Mesenchymal stem cell (in vitro differentiated cells and primary cell): ENCODE results near the gene OSBPL3.

ENCODE experiments used
- DNase-seq: peaks from one replicate; pipeline ENCODE4 v3.0.0-alpha.2; 2013
- H2AFZ ChIP-seq: one replicate; pipeline ENCODE4 v1.6.1; 2013; ENCODE audit warnings: low read depth, mild to moderate bottlenecking, control low read depth, inconsistent platforms, low read length, moderate library complexity
- H2AK5ac ChIP-seq: 2 replicates; pipeline ENCODE4 v1.6.1; 2013; ENCODE audit warnings: low read length, moderate library complexity, mild to moderate bottlenecking, inconsistent platforms; ENCODE audit not compliant: severe bottlenecking
- H2BK120ac ChIP-seq: one replicate; pipeline ENCODE4 v1.6.1; 2013; ENCODE audit warnings: low read depth, mild to moderate bottlenecking, inconsistent platforms, low read length, moderate library complexity
- H2BK12ac ChIP-seq, 2 experiments: one replicate each; pipeline ENCODE4 v1.6.1; 2013; ENCODE audit warnings: inconsistent platforms in 2 of 2, low read length in 2 of 2, mild to moderate bottlenecking in 2 of 2, moderate library complexity in 2 of 2, control low read depth in 1 of 2
- H2BK15ac ChIP-seq: one replicate; pipeline ENCODE4 v1.6.1; 2013; ENCODE audit warnings: mild to moderate bottlenecking, low read depth, inconsistent platforms; ENCODE audit not compliant: poor library complexity, severe bottlenecking
- H2BK5ac ChIP-seq: 2 replicates; pipeline ENCODE4 v1.6.1; 2013; ENCODE audit warnings: low read depth, mild to moderate bottlenecking, low read length, control low read depth, inconsistent platforms; ENCODE audit not compliant: poor library complexity, severe bottlenecking
- H3K14ac ChIP-seq, 2 experiments: one replicate each; pipeline ENCODE4 v1.6.1; 2013; ENCODE audit warnings: inconsistent platforms in 2 of 2, low read length in 2 of 2, control low read depth in 1 of 2, mild to moderate bottlenecking in 1 of 2, moderate library complexity in 1 of 2
- H3K18ac ChIP-seq, 2 experiments: one replicate each; pipeline ENCODE4 v1.6.1; 2013; ENCODE audit warnings: inconsistent platforms in 2 of 2, low read length in 2 of 2, control low read depth in 1 of 2, low read depth in 1 of 2, mild to moderate bottlenecking in 1 of 2
- H3K23ac ChIP-seq, 2 experiments: one replicate each; pipeline ENCODE4 v1.6.1; 2013; ENCODE audit warnings: inconsistent platforms in 2 of 2, low read length in 2 of 2, mild to moderate bottlenecking in 2 of 2, moderate library complexity in 2 of 2, control low read depth in 1 of 2
- H3K27ac ChIP-seq: 2 replicates; pipeline ENCODE4 v1.5.1; 2013; ENCODE audit warnings: mild to moderate bottlenecking, moderate library complexity, low read length, control low read depth, inconsistent platforms; ENCODE audit not compliant: poor library complexity, severe bottlenecking
- H3K27me3 ChIP-seq, 2 experiments: 2 replicates each; pipeline versions ENCODE4 v1.6.1 to v1.7.0; 2013; ENCODE audit warnings: low read length in 2 of 2, mild to moderate bottlenecking in 2 of 2, moderate library complexity in 2 of 2, control low read depth in 1 of 2, inconsistent platforms in 1 of 2; ENCODE audit not compliant: control insufficient read depth in 1 of 2, insufficient read depth in 1 of 2
- H3K36me3 ChIP-seq, 2 experiments: 2 replicates each; pipeline versions ENCODE4 v1.6.1 to v1.7.0; 2013; ENCODE audit warnings: low read length in 2 of 2, control low read depth in 1 of 2, inconsistent platforms in 1 of 2, low read depth in 1 of 2, mild to moderate bottlenecking in 1 of 2; ENCODE audit not compliant: insufficient read depth in 2 of 2, control insufficient read depth in 1 of 2
- H3K4ac ChIP-seq, 2 experiments: one replicate each; pipeline ENCODE4 v1.6.1; 2013; ENCODE audit warnings: inconsistent platforms in 2 of 2, low read length in 2 of 2, mild to moderate bottlenecking in 2 of 2, moderate library complexity in 2 of 2, control low read depth in 1 of 2, low read depth in 1 of 2
- H3K4me1 ChIP-seq: 2 replicates; pipeline ENCODE4 v1.6.1; 2013; ENCODE audit warnings: low read depth, low read length, control low read depth; ENCODE audit not compliant: control insufficient read depth, insufficient read depth
- H3K4me2 ChIP-seq: 2 replicates; pipeline ENCODE4 v1.6.1; 2013; ENCODE audit warnings: low read length, mild to moderate bottlenecking, inconsistent platforms; ENCODE audit not compliant: poor library complexity, severe bottlenecking
- H3K4me3 ChIP-seq, 2 experiments: 2 replicates each; pipeline versions ENCODE4 v1.5.1 to v1.7.0; 2013; ENCODE audit warnings: low read length in 2 of 2, mild to moderate bottlenecking in 2 of 2, control low read depth in 1 of 2, low read depth in 1 of 2; ENCODE audit not compliant: insufficient read depth in 1 of 2
- H3K79me1 ChIP-seq: replicated peaks from 2 replicates; pipeline ENCODE4 v1.6.1; 2013; ENCODE audit warnings: mild to moderate bottlenecking, control low read depth, low read length, inconsistent platforms; ENCODE audit not compliant: poor library complexity, severe bottlenecking
- H3K9ac ChIP-seq: 2 replicates; pipeline ENCODE4 v1.7.0; 2013; ENCODE audit warnings: mild to moderate bottlenecking, low read length, moderate library complexity
- H3K9me3 ChIP-seq: 2 replicates; pipeline ENCODE4 v1.7.0; 2013; ENCODE audit warnings: mild to moderate bottlenecking, low read length; ENCODE audit not compliant: control insufficient read depth
- H4K8ac ChIP-seq: one replicate; pipeline ENCODE4 v1.6.1; 2013; ENCODE audit warnings: inconsistent platforms, mild to moderate bottlenecking, low read length, moderate library complexity
- H4K91ac ChIP-seq: one replicate; pipeline ENCODE4 v1.6.1; 2013; ENCODE audit warnings: mild to moderate bottlenecking, low read length, inconsistent platforms
- WGBS: methylation state at CpG from one replicate; pipeline ENCODE4 v1.1.7; 2013; ENCODE audit warnings: mixed read lengths; 5-methylcytosine and 5-hydroxymethylcytosine counted together

OSBPL3 gene

DNA sequence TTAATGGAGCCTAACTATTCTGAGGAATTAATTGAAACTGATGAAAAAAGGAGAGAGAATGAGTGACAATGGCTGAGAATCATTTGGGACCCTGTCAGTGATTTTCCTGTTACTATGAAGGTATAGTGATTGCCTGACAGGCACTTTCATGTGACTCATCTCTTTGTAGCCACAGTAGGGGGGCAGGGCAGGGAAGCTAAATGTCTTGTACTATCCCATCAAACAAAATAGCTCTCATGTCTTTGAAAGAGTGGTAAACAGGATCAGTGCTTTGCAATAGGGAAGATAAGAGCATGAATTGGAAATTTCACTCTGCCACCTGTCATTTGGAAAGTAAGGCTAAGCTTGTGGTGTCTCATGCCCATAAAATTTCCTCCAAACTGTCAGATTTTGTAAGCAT, 128.2 kb downstream of the OSBPL3 start:
- H3K14ac ChIP-seq = no peak overlapping the region
- peaks cover 2% of the 10 kb centered on the region for H3K79me1 ChIP-seq
- H3K18ac ChIP-seq = no peak overlapping the region
- H2BK15ac ChIP-seq = no peak overlapping the region
- DNase-seq = peak; percentile 73
- H3K4me2 ChIP-seq = no peak overlapping the region
- no peak overlapping the region for H2AK5ac ChIP-seq
- no peak overlapping the region for H3K9ac ChIP-seq
- no peak overlapping the region for H3K4ac ChIP-seq
- H3K23ac ChIP-seq = no peak overlapping the region
- no peaks in the 10 kb centered on the region for H3K27me3 ChIP-seq
- no peak overlapping the region for H2BK12ac ChIP-seq
- no peak overlapping the region for H2BK5ac ChIP-seq
- H3K4me1 ChIP-seq = peaks cover 1% of the 10 kb centered on the region
- no peak overlapping the region for H2AFZ ChIP-seq
- no peak overlapping the region for H3K27ac ChIP-seq
- peaks cover 16 to 86% of the 10 kb centered on the region in 2 experiments for H3K36me3 ChIP-seq
- no peak overlapping the region for H3K4me3 ChIP-seq
- H2BK120ac ChIP-seq = no peak overlapping the region
- no peak overlapping the region for H4K8ac ChIP-seq
- no peaks in the 10 kb centered on the region for H3K9me3 ChIP-seq
- no peak overlapping the region for H4K91ac ChIP-seq

DNA sequence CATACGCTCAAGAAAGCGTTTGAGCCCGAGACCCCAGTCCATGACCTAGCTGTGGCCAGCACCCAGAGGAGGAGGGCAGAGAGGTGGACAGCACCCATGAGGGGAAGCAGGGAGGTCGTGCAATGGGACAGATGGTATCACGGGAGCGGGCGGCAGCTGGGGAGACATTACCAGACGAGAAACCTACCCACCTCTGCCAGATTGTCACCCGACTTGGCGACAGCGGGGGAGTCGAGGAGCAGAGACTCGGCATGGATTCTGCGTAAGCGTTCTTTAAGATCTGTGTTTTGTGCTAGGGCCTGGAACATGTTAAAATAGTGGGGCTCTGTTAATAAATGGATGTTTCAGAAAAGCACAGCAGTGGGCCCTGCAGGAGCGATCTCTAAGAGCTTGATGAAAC, 131.1 kb downstream of the OSBPL3 start:
- DNase-seq = no peak
- Histone ChIP-seq H3K4me1 (peaks cover 1% of the 10 kb centered on the region), H2BK5ac (no peak overlapping the region), H3K18ac (no peak overlapping the region), H4K91ac (no peak overlapping the region), H3K27me3 (no peaks in the 10 kb centered on the region), H3K4ac (no peak overlapping the region), H2BK15ac (no peak overlapping the region), H3K79me1 (peaks cover 2% of the 10 kb centered on the region), H3K27ac (no peak overlapping the region), H3K14ac (no peak overlapping the region), H2AK5ac (no peak overlapping the region), H3K23ac (no peak overlapping the region), H3K9ac (no peak overlapping the region), H3K4me2 (no peak overlapping the region), H2BK120ac (no peak overlapping the region), H3K36me3 (peaks cover 16 to 84% of the 10 kb centered on the region in 2 experiments), H4K8ac (no peak overlapping the region), H2AFZ (no peak overlapping the region), H3K9me3 (no peaks in the 10 kb centered on the region), H2BK12ac (no peak overlapping the region), H3K4me3 (no peak overlapping the region)
- 99% methylated on average over 16 of the region's 16 CpGs for WGBS

DNA sequence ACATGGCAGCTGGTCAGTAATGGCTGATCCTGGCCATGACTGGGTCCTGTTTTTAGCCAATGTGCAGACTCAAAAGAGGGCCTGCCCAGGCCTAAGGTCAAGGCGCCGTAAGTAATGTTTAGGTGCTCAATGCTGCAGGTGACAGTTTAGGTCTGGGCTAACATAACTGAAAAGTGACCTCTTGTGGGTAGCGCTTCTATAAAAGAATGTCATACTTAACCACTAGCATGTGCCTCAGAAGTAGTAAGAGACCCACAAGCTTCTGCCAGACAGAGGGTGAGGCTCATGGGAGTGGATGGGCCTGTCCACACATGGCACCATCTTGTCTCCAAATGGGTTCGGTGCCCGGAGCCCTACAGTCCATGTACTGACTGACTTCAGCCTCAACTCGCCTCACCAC, 132.2 kb downstream of the OSBPL3 start:
- Histone ChIP-seq H3K4me2 (no peak overlapping the region), H4K91ac (no peak overlapping the region), H2AFZ (no peak overlapping the region), H2BK15ac (no peak overlapping the region), H2AK5ac (no peak overlapping the region), H3K9me3 (no peaks in the 10 kb centered on the region), H3K36me3 (peaks cover 16 to 85% of the 10 kb centered on the region in 2 experiments), H3K79me1 (peaks cover 3% of the 10 kb centered on the region), H3K27me3 (no peaks in the 10 kb centered on the region), H2BK5ac (no peak overlapping the region), H3K9ac (no peak overlapping the region), H2BK120ac (no peak overlapping the region), H3K4me3 (no peak overlapping the region), H3K23ac (no peak overlapping the region), H3K4ac (no peak overlapping the region), H3K14ac (no peak overlapping the region), H3K18ac (peak overlapping the region in 1 of 2 experiments; percentile 21), H3K27ac (no peak overlapping the region), H4K8ac (no peak overlapping the region), H3K4me1 (peaks cover 4% of the 10 kb centered on the region), H2BK12ac (no peak overlapping the region)
- no peak for DNase-seq
- 98% methylated on average over 4 of the region's 6 CpGs for WGBS

DNA sequence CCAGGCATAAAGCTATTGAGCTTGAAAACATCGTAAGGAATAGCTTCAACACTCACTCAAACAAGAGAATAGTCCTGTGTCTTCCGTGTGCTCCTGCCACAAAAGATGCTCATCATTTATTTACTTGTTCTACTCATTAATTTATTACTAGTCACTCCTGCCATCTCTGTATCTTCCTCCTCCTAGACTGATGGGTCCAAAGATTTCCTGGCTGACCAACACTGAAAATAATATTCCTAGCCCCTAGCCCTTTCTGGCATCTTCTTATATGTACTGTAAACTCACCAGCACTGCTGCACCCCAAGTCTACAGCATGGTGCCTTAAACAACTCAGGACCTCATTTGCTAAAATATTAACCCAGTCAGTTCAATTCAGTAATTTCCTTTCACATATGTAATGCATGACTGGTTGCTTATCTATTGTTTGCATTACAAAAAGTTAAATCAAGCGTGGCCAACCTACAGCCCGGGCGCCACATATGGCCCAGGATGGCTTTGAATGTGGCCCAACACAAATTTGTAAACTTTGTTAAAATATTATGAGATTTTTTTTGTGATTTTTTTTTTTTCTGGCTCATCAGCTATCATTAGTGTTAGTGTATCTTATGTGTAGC, 136.1 kb downstream of the OSBPL3 start:
- Histone ChIP-seq H2AK5ac (no peak overlapping the region), H2BK5ac (no peak overlapping the region), H3K4me2 (no peak overlapping the region), H3K9ac (no peak overlapping the region), H3K36me3 (peaks cover 12 to 72% of the 10 kb centered on the region in 2 experiments), H2BK12ac (no peak overlapping the region), H3K4me1 (peaks cover 2% of the 10 kb centered on the region), H3K79me1 (peaks cover 3% of the 10 kb centered on the region), H4K91ac (no peak overlapping the region), H4K8ac (no peak overlapping the region), H3K18ac (no peak overlapping the region), H3K9me3 (no peaks in the 10 kb centered on the region), H3K23ac (no peak overlapping the region), H2AFZ (no peak overlapping the region), H2BK15ac (no peak overlapping the region), H3K4ac (no peak overlapping the region), H3K27ac (no peak overlapping the region), H3K4me3 (no peak overlapping the region), H3K14ac (no peak overlapping the region), H2BK120ac (no peak overlapping the region), H3K27me3 (no peaks in the 10 kb centered on the region)
- 81% methylated on average over 3 of the region's 5 CpGs for WGBS
- no peak for DNase-seq
